Measurements from ENCODE around the gene SLC29A2.

DNA sequence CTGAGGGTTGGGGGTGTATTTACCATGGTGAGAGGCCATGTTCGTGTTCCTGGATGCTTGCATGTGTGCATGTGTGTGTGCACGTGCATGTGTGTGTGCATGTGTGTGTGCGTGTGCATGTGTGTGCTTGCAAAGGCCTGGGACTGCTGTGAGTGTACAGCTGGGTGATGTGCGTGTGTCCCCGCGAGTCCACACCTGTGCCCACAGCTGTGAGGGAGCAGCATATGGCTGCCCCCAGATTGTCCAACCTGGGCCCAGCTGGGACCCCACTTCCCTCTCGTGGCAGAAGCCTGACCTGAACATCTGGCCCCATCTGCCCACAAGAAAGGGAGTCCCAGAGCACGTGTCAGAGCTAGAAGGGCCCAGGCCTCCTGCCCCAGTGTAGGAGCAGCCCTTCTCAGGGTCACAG, 46.3 kb downstream of the SLC29A2 start:
- no peak for TF ChIP-seq CTCF (IDR thresholded peaks at IDR 0.05; ENCODE audit: low read depth, low read length)
- no peak for TF ChIP-seq POLR2A (IDR thresholded peaks at IDR 0.05; ENCODE audit: extremely low read depth, insufficient read length)
- TF ChIP-seq MYC (IDR thresholded peaks at IDR 0.05; ENCODE audit: low read depth, low read length): no peak

Data from NB4 (cell line).